Thymus (tissue), 14 donors: ENCODE results near the gene DCAF6. TPM values are rescaled to one million over a fixed set of nuclear protein-coding genes. Genes with fewer than 3 reads are reported as not detected.
A peak's percentile ranks its signal among the peaks of the same experiment; 100 is the strongest.
"Not testable (repeated sequence)": the region's sequence is repeated elsewhere in the genome, so short reads cannot be mapped to it uniquely, and the experiment has no call there.

Experiments used
- DNase-seq, 9 donors: peaks; one replicate each; pipeline ENCODE4 v3.0.0-alpha.2; 2013; ENCODE audit warnings: low spot score in 9 of 9, low read depth in 6 of 9, missing footprints in 1 of 9
- H3K27ac ChIP-seq, 2 donors: one replicate each; pipeline ENCODE4 v1.5.1; 2013; ENCODE audit warnings: control low read depth in 1 of 2, low read depth in 1 of 2, low read length in 1 of 2, mild to moderate bottlenecking in 1 of 2, moderate library complexity in 1 of 2
- H3K27me3 ChIP-seq, 2 donors: one replicate each; pipeline ENCODE4 v1.5.1; 2013; ENCODE audit warnings: low read length in 1 of 2; ENCODE audit not compliant: control insufficient read depth in 2 of 2, insufficient read depth in 1 of 2
- H3K36me3 ChIP-seq, 2 donors: one replicate each; pipeline ENCODE4 v1.5.1; 2013; ENCODE audit warnings: low read length in 1 of 2, mild to moderate bottlenecking in 1 of 2, moderate library complexity in 1 of 2; ENCODE audit not compliant: control insufficient read depth in 2 of 2, insufficient read depth in 2 of 2
- H3K4me1 ChIP-seq, 2 donors: one replicate each; pipeline ENCODE4 v1.5.1; 2013; ENCODE audit warnings: low read length in 2 of 2; ENCODE audit not compliant: control insufficient read depth in 2 of 2, insufficient read depth in 2 of 2
- H3K4me3 ChIP-seq, 2 donors: one replicate each; pipeline ENCODE4 v1.5.1; 2013; ENCODE audit warnings: low read length in 2 of 2, control low read depth in 1 of 2, mild to moderate bottlenecking in 1 of 2
- H3K9me3 ChIP-seq, 2 donors: one replicate each; pipeline ENCODE4 v1.5.1; 2013; ENCODE audit warnings: low read length in 1 of 2, mild to moderate bottlenecking in 1 of 2; ENCODE audit not compliant: control insufficient read depth in 2 of 2, insufficient read depth in 1 of 2
- WGBS: extraction: QIAGEN DNeasy Blood & Tissue Kit; methylation state at CpG from one replicate; pipeline ENCODE4 v1.1.7; 2013; 5-methylcytosine and 5-hydroxymethylcytosine counted together
- long read RNA-seq, 10 donors: transcript quantifications; one replicate each; lab custom pipeline, GENCODE V29; 2026
- polyA plus RNA-seq: library from polyadenylated mRNA; stranded (reverse); fragments of 200-250 nt; gene quantifications from one replicate; pipeline ENCODE4 v1.2.3, GENCODE V29; 2013
- total RNA-seq: library from RNA; stranded (reverse); fragments of 120-200 nt; gene quantifications from one replicate; pipeline ENCODE4 v1.2.4, GENCODE V29; 2013
- donor health status: healthy.

The DCAF6 gene, protein sequence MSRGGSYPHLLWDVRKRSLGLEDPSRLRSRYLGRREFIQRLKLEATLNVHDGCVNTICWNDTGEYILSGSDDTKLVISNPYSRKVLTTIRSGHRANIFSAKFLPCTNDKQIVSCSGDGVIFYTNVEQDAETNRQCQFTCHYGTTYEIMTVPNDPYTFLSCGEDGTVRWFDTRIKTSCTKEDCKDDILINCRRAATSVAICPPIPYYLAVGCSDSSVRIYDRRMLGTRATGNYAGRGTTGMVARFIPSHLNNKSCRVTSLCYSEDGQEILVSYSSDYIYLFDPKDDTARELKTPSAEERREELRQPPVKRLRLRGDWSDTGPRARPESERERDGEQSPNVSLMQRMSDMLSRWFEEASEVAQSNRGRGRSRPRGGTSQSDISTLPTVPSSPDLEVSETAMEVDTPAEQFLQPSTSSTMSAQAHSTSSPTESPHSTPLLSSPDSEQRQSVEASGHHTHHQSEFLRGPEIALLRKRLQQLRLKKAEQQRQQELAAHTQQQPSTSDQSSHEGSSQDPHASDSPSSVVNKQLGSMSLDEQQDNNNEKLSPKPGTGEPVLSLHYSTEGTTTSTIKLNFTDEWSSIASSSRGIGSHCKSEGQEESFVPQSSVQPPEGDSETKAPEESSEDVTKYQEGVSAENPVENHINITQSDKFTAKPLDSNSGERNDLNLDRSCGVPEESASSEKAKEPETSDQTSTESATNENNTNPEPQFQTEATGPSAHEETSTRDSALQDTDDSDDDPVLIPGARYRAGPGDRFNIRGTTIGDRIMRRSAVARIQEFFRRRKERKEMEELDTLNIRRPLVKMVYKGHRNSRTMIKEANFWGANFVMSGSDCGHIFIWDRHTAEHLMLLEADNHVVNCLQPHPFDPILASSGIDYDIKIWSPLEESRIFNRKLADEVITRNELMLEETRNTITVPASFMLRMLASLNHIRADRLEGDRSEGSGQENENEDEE
- 28.0 TPM for total RNA-seq
- polyA plus RNA-seq: 51.7 TPM
- long read RNA-seq, donor 1: 0 reads
- long read RNA-seq, donor 2, partial matches to known transcripts: 15 of 16 reads
- long read RNA-seq, donor 2, other reads (novel, unspliced or antisense): 0 of 16 reads
- long read RNA-seq, donor 3, partial matches to known transcripts: 0 of 2 reads
- long read RNA-seq, donor 3, other reads (novel, unspliced or antisense): 0 of 2 reads
- long read RNA-seq, donor 4, partial matches to known transcripts: 13 of 14 reads
- long read RNA-seq, donor 4, other reads (novel, unspliced or antisense): 0 of 14 reads
- long read RNA-seq, donor 5, partial matches to known transcripts: 0 of 5 reads
- long read RNA-seq, donor 5, other reads (novel, unspliced or antisense): 0 of 5 reads
- long read RNA-seq, donor 6, partial matches to known transcripts: 163 of 163 reads
- long read RNA-seq, donor 6, other reads (novel, unspliced or antisense): 0 of 163 reads
- long read RNA-seq, donor 7, partial matches to known transcripts: 51 of 55 reads
- long read RNA-seq, donor 7, other reads (novel, unspliced or antisense): 0 of 55 reads
- long read RNA-seq, donor 8, partial matches to known transcripts: 0 of 1 reads
- long read RNA-seq, donor 8, other reads (novel, unspliced or antisense): 0 of 1 reads
- long read RNA-seq, donor 9, partial matches to known transcripts: 13 of 18 reads
- long read RNA-seq, donor 9, other reads (novel, unspliced or antisense): 0 of 18 reads
- long read RNA-seq, donor 10, partial matches to known transcripts: 0 of 3 reads
- long read RNA-seq, donor 10, other reads (novel, unspliced or antisense): 0 of 3 reads

DNA sequence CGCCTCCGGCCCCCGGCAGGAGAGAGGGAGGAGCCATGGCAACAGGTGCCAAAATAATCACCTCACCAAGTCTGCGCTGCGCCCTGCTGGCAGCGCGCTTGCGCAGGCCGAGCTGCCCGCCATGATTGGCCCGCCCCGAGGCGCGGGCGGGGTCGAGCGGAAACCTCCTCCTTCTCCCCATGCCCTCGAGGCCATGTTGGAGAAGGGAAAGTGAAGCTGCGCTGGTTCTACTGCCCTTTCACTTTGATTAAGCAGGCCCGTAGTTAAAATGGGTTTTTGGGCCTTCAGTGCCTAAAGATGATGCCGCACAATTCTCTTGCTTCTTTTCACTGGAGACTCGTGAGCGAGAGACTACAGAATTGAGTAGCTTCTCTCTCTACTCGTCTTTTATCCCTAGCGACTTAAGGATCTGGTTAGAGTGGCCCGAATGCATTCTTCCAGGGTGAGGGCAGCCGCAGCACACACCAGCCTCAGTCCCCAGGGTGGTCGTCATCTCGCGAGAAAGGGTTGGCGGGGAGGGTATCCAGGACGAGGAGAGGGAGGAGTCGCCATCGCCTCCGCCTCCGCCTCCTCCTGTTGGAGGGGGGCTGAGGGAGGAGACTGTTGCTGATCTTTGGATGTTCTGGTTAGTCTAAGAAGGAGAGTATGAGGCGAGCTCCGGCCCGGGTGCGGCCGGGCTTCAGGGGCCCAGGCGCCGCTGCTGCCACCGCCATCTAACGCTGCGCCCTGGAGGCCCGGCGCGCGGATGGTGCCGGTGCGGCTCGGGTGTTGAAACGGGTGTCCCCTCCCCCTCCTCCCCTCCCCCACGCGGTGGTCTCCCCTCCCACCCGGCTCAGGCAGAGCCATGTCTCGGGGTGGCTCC, at the start of gene DCAF6:
TSS of gene DCAF6 (plus strand) at position 616 of the 862 bp plus-strand sequence. CDS start at position 845, 229 bp downstream.
- peaks cover 4 to 5% of the 10 kb centered on the region in 2 donors for H3K4me1 ChIP-seq
- peak within 1 kb of the TSS; percentile 63 to 93 for H3K4me3 ChIP-seq
- no peaks in the 10 kb centered on the region for H3K36me3 ChIP-seq
- no peaks in the 10 kb centered on the region for H3K27me3 ChIP-seq
- H3K9me3 ChIP-seq: no peaks in the 10 kb centered on the region
- H3K27ac ChIP-seq: peak within 1 kb of the TSS; percentile 97 to 99
- under 1% methylated on average over 58 of the region's 58 CpGs for WGBS
- DNase-seq: peak; percentile 98 to 100 (median 99)

DNA sequence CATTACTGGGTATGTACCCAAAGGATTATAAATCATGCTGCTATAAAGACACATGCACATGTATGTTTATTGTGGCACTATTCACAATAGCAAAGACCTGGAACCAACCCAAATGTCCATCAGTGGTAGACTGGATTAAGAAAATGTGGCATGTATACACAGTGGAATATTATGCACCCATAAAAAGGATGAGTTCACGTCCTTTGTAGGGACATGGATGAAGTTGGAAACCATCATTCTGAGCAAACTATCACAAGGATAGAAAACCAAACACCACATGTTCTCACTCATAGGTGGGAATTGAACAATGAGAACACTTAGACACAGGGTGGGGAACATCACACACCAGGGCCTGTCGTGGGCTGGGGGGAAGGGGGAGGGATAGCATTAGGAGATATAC, 49.3 kb upstream of the DCAF6 start:
- not testable (repeated sequence) for H3K27ac ChIP-seq, H3K4me3 ChIP-seq, H3K27me3 ChIP-seq, H3K9me3 ChIP-seq, H3K36me3 ChIP-seq, H3K4me1 ChIP-seq, DNase-seq
- 95% methylated on average over 2 of the region's 2 CpGs for WGBS

DNA sequence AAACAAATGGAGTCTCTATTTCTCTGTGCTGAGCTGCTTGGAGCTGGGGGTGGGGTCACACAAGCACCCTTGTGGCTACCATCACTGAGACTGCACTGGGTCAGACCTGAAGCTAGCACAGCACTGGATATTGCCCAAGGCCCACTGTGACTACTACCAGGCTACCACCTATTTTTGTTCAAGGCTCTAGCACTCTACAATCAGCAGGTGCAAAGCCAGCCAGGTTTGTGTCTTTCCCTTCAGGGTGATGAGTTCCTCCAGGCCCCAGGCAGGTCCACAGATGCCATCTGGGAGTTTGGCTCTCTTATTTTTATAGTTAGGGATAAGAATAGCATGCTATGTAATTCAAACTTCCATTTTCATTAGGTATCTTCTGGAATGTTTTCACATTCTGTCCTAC, 46.1 kb upstream of the DCAF6 start:
- Histone ChIP-seq H3K27me3 (no peaks in the 10 kb centered on the region), H3K36me3 (no peaks in the 10 kb centered on the region), H3K9me3 (no peaks in the 10 kb centered on the region), H3K4me1 (no peaks in the 10 kb centered on the region), H3K27ac (no peak overlapping the region), H3K4me3 (no peak overlapping the region)
- DNase-seq: no peak

DNA sequence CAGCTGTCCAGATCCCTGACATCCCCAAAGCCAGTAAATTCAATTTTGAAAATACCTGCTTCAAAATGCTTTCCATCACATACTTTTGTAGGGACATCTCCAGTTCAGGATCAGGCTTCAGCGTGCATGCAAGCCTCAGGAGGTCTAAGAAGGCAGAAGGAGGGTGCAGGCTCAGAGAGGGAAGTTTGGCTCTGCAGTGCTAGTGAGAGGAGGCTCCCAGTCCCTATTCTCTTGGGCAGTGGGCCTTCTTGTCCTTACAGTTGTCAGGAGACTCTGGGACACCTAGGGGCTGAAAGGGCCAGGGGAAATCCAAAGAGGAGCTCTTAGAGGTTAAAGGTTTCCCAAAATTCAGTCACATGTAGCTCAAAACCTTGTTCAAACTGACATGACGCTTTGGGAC, 42.7 kb upstream of the DCAF6 start:
- DNase-seq: no peak
- H3K27ac ChIP-seq: no peak overlapping the region
- no peaks in the 10 kb centered on the region for H3K36me3 ChIP-seq
- no peaks in the 10 kb centered on the region for H3K27me3 ChIP-seq
- H3K9me3 ChIP-seq: no peaks in the 10 kb centered on the region
- whole genome bisulfite sequencing: 98% methylated on average over 2 of the region's 2 CpGs
- no peak overlapping the region for H3K4me3 ChIP-seq
- no peaks in the 10 kb centered on the region for H3K4me1 ChIP-seq

DNA sequence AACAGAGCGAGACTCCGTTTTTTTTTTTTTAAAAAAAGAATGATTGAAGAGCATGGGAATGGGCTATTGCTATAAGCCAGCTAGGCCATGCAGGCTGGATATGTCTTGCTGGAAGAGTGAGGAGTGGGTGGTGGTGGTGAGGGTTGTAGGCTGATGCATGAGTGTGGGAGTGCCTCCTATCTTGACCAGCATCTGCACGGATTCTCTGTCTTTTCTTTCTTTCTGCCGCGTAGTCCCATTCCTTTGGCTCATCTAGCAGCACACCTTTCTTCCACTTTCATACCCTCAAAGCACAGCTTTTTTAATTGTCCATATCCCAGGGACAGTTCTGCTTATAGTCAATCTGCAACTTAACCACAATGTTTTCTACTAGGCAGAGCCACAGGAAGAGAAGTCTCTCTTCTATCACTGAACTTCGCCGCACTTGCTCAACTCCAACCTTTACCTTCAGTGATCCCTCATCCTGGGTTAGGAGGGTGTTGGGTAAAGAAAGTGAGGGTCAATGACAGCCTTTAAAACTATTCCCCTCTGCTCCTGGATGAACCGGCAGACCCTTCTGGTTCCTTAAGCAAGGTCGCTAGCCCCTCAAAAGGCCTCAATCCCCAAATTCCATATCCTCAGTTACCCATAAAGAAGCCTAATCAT, 37.8 kb upstream of the DCAF6 start:
- H3K9me3 ChIP-seq: no peaks in the 10 kb centered on the region
- H3K27me3 ChIP-seq: no peaks in the 10 kb centered on the region
- no peaks in the 10 kb centered on the region for H3K4me1 ChIP-seq
- H3K27ac ChIP-seq: no peak overlapping the region
- H3K36me3 ChIP-seq: no peaks in the 10 kb centered on the region
- no peak overlapping the region for H3K4me3 ChIP-seq
- no peak for DNase-seq
- WGBS: 98% methylated on average over 9 of the region's 9 CpGs

DNA sequence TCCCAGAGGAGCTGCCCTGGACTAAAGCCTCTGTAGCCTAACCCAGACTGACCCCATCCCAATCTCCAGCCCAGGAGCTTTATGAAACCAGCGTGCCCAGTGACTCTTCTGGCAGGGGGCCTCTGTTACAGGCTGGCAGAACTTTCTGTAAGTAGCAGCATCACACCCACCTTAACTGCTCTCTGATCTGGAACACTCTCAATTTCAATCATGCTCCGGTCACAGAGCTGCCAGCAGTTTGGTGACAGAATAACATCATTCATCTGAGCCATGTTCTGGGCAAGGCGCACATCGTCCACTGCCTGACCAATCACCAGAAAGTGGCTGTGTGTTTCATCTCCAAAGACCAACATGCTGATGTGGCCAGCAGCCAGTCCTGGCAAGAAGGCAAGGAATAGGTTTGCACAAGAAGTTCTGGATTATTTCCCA, 37.2 kb upstream of the DCAF6 start:
- 97% methylated on average over 4 of the region's 4 CpGs for WGBS
- H3K9me3 ChIP-seq: no peaks in the 10 kb centered on the region

DNA sequence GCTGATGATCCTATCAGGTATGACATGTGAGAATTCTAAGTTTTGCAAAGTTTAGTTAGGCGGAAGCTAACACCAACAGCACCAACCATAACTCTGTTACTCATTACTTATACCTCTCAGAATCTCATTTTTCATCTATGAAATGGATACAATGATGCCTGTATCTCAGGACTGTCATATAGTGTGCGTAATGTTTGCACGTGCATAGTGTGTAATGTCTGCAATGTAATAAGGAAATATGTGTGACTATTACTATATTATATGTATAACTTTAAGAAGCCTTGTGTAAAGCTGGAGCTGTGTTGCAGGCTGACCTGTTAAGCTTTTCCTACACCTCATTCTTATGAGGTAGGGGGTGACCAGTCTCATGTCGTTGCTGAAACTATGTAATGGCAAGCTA, 35.6 kb upstream of the DCAF6 start:
- Histone ChIP-seq H3K4me3 (no peak overlapping the region), H3K9me3 (no peaks in the 10 kb centered on the region), H3K36me3 (no peaks in the 10 kb centered on the region), H3K27me3 (no peaks in the 10 kb centered on the region), H3K4me1 (peaks cover 0 to 3% of the 10 kb centered on the region in 2 donors), H3K27ac (no peak overlapping the region)
- WGBS: 97% methylated on average over 4 of the region's 4 CpGs
- DNase-seq: no peak

More for the DNA sequence above, 37.2 kb upstream of the DCAF6 start:
- Histone ChIP-seq H3K27me3 (no peaks in the 10 kb centered on the region), H3K4me3 (no peak overlapping the region), H3K4me1 (no peaks in the 10 kb centered on the region), H3K27ac (no peak overlapping the region), H3K36me3 (no peaks in the 10 kb centered on the region)
- DNase-seq: no peak
